Activated T-cell treated with anti-CD3 and anti-CD28 coated beads for 1 hour (primary cell): ENCODE data around the gene DUOXA1.
"Not testable (repeated sequence)": the region's sequence is repeated elsewhere in the genome, so short reads cannot be mapped to it uniquely, and the experiment has no call there.

Source experiments
- DNase-seq: peaks from one replicate; pipeline ENCODE4 v3.0.0-alpha.2; 2020; ENCODE audit warnings: low read depth

Gene DUOXA1

GRCh38 chr15:45089712-45090373, 39.8 kb downstream of the DUOXA1 start:
- DNase-seq = no peak

DNA sequence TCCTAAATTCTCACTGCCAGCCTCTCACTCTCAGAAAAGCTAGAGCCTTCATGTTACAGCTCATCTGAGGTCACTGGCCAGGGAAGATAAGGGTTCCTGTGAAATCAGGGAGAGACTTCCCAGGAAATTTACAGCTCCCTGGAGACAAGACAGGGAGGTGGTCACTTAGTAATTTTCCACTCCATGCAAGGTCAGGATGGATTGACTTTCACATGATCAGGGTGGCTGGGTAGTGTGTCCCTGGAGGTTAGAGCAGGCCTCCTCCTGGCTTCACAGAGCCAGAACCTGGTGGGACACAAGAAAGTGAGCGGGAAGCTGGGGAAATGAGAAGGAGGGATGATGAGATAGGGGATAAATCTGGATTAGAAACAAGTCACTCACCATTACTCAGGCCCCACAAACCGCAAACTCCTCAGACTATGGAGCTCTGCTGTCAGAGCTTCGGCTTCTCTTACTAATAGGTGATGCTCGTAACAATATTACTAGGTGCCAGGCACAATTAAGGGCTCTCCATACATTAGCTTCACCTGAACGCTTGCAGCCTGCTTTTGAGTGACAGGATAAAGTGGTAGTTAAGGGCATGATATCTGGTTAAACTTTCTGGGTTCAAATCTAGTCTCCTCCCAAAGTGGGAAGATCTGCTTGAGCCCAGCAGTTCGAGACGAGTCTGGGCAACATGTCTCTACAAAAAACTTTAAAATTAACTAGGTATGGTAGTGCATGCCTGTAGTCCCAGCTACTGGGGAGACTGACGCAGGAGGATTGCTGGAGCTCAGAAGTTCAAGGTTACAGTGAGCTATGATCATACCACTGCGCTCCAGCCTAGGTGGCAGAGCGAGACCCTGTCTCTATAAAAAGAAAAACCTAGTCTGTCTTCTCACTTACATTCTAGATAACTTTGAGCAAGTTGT, 40.6 kb downstream of the DUOXA1 start:
- no peak for DNase-seq

GRCh38 chr15:45087513-45087912, 42.2 kb downstream of the DUOXA1 start:
- no peak for DNase-seq

- DNase-seq = no peak
These were observed 45.5 kb downstream of the DUOXA1 start for GRCh38 chr15:45084163-45084562.

DNA sequence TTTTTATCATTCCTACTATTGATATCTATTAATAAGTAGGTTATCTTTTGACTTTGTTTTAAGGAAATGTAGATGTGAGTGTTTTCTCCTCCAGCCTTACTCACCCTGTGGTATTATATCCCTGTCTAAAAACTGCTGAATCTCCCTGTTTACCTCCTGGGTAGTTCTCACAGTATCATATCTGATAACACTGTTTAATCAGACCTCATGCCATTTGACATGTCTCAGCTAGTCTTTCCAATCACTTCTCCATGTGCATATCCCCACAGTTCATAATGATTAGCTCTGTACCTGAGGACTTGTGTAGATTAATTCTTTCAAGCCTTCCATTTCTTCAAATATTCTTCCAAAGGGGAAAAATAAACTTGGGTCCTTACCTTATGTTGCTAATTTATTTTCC, 46.5 kb downstream of the DUOXA1 start:
- no peak for DNase-seq

DNA sequence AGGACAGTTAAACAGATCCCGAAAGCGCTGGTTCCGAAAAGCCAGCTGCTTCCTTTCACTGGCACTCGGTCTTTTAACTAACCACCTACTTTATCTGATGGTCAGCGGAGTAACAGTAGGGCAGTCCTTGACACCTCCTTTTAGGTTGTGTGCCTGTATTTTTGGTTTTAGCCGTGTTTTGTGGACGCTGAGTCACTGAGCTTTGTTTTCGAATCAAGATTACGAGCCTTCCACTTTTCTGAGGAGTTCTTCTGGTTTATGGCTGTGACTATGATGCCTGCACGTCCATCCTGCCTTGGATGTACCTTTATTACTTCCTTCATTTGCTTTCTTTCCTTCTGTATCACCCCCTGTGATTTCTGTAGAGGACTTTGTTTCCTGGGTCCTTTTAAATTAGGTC, 47.3 kb downstream of the DUOXA1 start:
- not testable (repeated sequence) for DNase-seq

DNA sequence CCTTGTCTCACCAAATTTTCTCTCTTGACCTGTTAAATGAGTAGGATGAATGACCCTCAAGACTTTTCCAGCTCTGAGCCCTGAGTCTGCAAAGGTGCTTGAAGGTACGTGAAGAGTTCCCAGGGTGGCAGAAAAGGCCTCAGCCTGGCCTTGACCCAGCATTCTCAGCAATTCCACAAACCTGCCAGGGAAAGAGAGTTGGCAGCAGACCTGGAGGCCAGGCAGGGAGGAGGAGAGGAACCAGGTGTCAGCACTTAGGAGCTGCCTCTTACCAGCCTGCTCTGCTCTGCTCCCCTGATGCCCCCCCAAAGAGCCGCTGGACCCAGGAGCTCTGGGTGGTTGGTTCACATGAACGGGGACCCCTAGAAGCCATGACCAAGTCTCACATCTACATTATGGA, 49.1 kb downstream of the DUOXA1 start:
- not testable (repeated sequence) for DNase-seq

DNA sequence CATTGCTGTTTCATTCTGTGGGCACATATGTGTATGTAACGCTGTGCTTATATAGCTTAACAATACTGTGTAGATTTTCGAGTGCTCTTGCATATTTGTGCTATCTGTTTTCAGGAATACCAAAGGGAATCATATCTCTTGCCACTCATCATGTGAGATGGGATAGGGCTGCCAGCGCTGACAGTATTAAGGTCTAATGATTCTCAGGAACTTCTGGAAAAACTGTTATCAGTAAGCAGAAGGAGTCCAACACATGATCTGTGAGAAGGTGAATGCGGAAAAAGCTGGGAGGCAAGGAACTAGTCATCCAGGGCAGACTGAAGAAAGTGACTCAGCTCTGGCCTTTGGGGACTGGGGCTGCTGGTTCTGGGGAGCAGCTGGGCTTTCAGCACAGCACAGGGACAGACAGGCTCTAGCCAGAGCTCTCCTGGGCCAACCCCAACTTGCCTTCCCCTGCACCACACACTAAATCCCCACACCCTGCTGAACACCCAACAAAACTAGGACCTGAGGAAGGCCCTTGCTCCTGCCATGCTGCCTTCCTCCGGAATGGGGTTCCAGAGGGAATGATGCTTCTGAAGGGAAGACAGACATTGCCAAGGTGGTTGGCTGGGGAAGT, 49.9 kb downstream of the DUOXA1 start:
- not testable (repeated sequence) for DNase-seq

GRCh38 chr15:45079201-45079600, 50.5 kb downstream of the DUOXA1 start:
- DNase-seq = not testable (repeated sequence)

DNA sequence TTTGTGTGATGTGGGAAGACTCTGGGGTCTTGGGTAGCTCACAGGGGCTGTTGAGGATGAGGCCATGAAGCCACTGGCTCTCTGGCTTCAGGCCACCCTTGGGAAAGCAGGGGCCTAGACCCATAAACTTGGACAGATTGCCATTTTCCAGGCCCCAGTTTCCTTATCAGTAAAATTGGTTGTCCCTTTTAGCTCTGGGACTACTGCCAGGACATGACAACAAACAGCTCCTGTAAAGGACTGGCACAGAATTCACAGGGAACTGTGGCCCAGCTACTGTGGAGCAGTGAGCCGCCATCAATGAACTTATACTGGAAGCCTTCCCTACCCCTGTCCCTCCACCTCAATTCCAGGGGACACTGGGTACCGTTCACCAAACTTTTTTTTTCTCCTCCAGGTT, 52.3 kb downstream of the DUOXA1 start:
- not testable (repeated sequence) for DNase-seq

DNA sequence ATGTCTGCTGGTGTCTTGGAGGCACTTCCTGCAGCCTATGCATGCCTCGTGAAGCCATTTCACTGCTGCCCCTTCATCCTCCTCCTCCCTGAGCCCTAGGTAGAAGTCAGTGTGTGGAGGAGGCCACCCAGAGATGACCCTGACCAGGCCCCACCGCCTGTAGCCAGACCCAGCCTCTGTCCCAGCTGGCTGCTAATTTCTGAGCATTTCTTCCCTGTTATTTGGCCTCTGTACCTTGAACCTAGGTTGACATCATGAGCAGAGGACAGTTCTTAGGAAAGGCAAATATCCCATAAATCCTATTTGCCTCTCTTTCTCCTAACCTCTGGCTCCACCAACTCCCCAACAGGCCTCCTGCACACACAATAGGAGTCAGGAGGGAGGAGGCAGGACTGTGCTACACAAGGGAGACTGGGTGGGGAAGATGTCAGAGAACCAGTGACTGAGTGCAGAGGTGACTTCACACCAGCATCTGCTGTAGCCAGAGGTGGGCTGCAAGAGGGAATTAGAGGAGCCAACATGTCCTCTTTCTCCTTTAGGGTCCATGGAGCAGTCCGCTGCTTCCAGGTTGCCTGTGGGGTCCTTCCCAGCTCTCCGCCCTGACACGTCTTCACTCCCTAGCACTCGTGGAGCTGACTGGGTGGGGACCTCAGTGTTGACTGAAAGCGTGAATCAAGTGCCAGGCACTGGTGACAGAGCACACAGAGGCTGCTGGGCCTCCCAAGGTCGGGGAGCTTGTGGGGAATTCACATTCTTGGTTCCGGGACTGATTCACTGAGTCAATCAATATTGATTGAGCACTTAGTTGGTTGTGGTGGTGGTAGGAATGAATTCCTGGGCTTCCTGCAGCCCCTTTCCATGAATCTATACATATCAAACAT, 54.0 kb downstream of the DUOXA1 start:
- DNase-seq = not testable (repeated sequence)

GRCh38 chr15:45073602-45074001, 56.1 kb downstream of the DUOXA1 start:
- DNase-seq = not testable (repeated sequence)

GRCh38 chr15:45069942-45070360, 59.7 kb downstream of the DUOXA1 start:
- not testable (repeated sequence) for DNase-seq
